GM12878 (cell line): ENCODE measurements around the gene PLSCR4. TPM values are rescaled to one million over a fixed set of nuclear protein-coding genes. Genes with fewer than 3 reads are reported as not detected.

Experiments used
- ATAC-seq: fragments of 200-7000 bp; cut with Tn5 transposase; 3 replicates; pipeline ENCODE4 v1.9.1; 2020; ENCODE audit warnings: mild to moderate bottlenecking, moderate library complexity
- BruUV-seq: library from RNA; stranded (reverse); fragments of 400-500 nt; replicated peaks from 2 replicates; lab custom pipeline; 2021; lab: Mats Ljungman, UMichigan
- CTCF ChIA-PET: fragments of 300-600 bp; sonication (Branson Sonifier 250); formaldehyde crosslinking; extraction: SDS; loops from one replicate; lab custom pipeline; 2021; ENCODE audit warnings: inconsistent platforms; lab: Yijun Ruan, JAX
- POLR2A ChIA-PET: fragments of 350-600 bp; formaldehyde crosslinking; extraction: SDS; loops from one replicate; lab custom pipeline; 2021; ENCODE audit warnings: inconsistent platforms; lab: Charles Lee
- RAD21 ChIA-PET: fragments of 300-600 bp; sonication (Branson Sonifier 250); formaldehyde crosslinking; loops from one replicate; lab custom pipeline; 2023; ENCODE audit warnings: antibody characterized with exemption; ENCODE audit not compliant: unreplicated experiment; lab: Charles Lee
- SMC1A ChIA-PET: fragments of 300-600 bp; sonication (Branson Sonifier 250); formaldehyde crosslinking; loops from one replicate; lab custom pipeline; 2023; ENCODE audit not compliant: unreplicated experiment, uncharacterized antibody; lab: Charles Lee
- DNase-seq: peaks from one replicate; pipeline ENCODE4 v3.0.0-alpha.2; 2011; ENCODE audit warnings: low read depth, low spot score
- FAIRE-seq: peaks from 3 replicates; lab custom pipeline; 2011; peaks lifted over from hg19 to GRCh38; lab: Jason Lieb, UNC
- H2AFZ ChIP-seq: 2 replicates; pipeline ENCODE4 v1.6.0; 2011; ENCODE audit warnings: low read depth, low read length, control low read depth; ENCODE audit not compliant: control insufficient read depth
- H3K27ac ChIP-seq: 2 replicates; pipeline ENCODE4 v1.5.1; 2011; ENCODE audit warnings: control low read depth; ENCODE audit not compliant: control insufficient read depth, insufficient read depth
- H3K27me3 ChIP-seq, 2 experiments: replicated peaks in 1 of 2; 2 replicates each; pipeline versions ENCODE4 v1.6.0 to v1.6.1; 2011; ENCODE audit warnings: low read length in 1 of 2; ENCODE audit not compliant: control insufficient read depth in 2 of 2, insufficient read depth in 2 of 2
- H3K36me3 ChIP-seq, 2 experiments: 2 replicates each; pipeline ENCODE4 v1.5.1; 2011; ENCODE audit warnings: low read length in 1 of 2; ENCODE audit not compliant: control insufficient read depth in 2 of 2, insufficient read depth in 2 of 2
- H3K4me1 ChIP-seq: 2 replicates; pipeline ENCODE4 v1.6.1; 2011; ENCODE audit warnings: mild to moderate bottlenecking, low read length, moderate library complexity, mixed read lengths; ENCODE audit not compliant: control insufficient read depth, insufficient read depth
- H3K4me2 ChIP-seq: 2 replicates; pipeline ENCODE4 v1.6.0; 2011; ENCODE audit warnings: control low read depth; ENCODE audit not compliant: control insufficient read depth, insufficient read depth
- H3K4me3 ChIP-seq: fragments of 200-600 bp; sonication (generic); 2 replicates; pipeline ENCODE4 v1.5.1; 2016
- H3K79me2 ChIP-seq: 2 replicates; pipeline ENCODE4 v1.6.0; 2011; ENCODE audit warnings: low read length; ENCODE audit not compliant: control insufficient read depth, insufficient read depth
- H3K9ac ChIP-seq: 2 replicates; pipeline ENCODE4 v1.8.0; 2011; ENCODE audit warnings: low read length, control low read depth, mixed read lengths; ENCODE audit not compliant: control insufficient read depth, insufficient read depth
- H3K9me3 ChIP-seq: replicated peaks from 3 replicates; pipeline ENCODE4 v1.5.1; 2011; ENCODE audit warnings: mild to moderate bottlenecking, low read length; ENCODE audit not compliant: control insufficient read depth, insufficient read depth
- H4K20me1 ChIP-seq: 2 replicates; pipeline ENCODE4 v1.6.0; 2011; ENCODE audit not compliant: control insufficient read depth, insufficient read depth
- ATF7 ChIP-seq: fragments of 450-650 bp; IDR thresholded peaks from 2 replicates; pipeline ENCODE4 v1.6.1; 2016; ENCODE audit warnings: low read depth, mild to moderate bottlenecking
- BRCA1 ChIP-seq: IDR thresholded peaks from 2 replicates; pipeline ENCODE4 v1.6.1; 2011; ENCODE audit warnings: low read depth, low read length, improper control_type of control experiment
- CBX5 ChIP-seq: sonication (generic); IDR thresholded peaks from 2 replicates; pipeline ENCODE4 v1.6.1; 2016; ENCODE audit warnings: low read depth, moderate library complexity, mild to moderate bottlenecking, inconsistent platforms
- ETV6 ChIP-seq, 2 experiments: fragments of 450-650 bp in 1 of 2; IDR thresholded peaks in 1 of 2; conservative IDR thresholded peaks in 1 of 2; 2 replicates each; pipeline ENCODE4 v1.6.1; 2014; ENCODE audit warnings: antibody characterized with exemption in 1 of 2, borderline replicate concordance in 1 of 2, low read depth in 1 of 2, mild to moderate bottlenecking in 1 of 2, moderate library complexity in 1 of 2
- GATAD2B ChIP-seq: fragments of 450-650 bp; conservative IDR thresholded peaks from 2 replicates; pipeline ENCODE4 v1.6.1; 2017; ENCODE audit warnings: low read depth, mild to moderate bottlenecking, moderate library complexity
- RAD51 ChIP-seq: fragments of 450-650 bp; IDR thresholded peaks from 2 replicates; pipeline ENCODE4 v1.6.1; 2016; ENCODE audit warnings: moderate library complexity, mild to moderate bottlenecking, inconsistent platforms
- WRNIP1 ChIP-seq: IDR thresholded peaks from 2 replicates; pipeline ENCODE4 v1.6.1; 2011; ENCODE audit warnings: low read depth, low read length, improper control_type of control experiment, borderline replicate concordance
- ZNF24 ChIP-seq: fragments of 450-650 bp; IDR thresholded peaks from 2 replicates; pipeline ENCODE4 v1.6.1; 2017; ENCODE audit warnings: antibody characterized with exemption, mild to moderate bottlenecking
- ZNF622 ChIP-seq: fragments of 450-650 bp; IDR thresholded peaks from 2 replicates; pipeline ENCODE4 v1.6.1; 2017; ENCODE audit warnings: mild to moderate bottlenecking, inconsistent platforms
- WGBS: methylation state at CpG from one replicate; pipeline ENCODE4 v1.1.6; 2016; ENCODE audit warnings: low lambda C conversion rate; ENCODE audit not compliant: insufficient replicate concordance, insufficient coverage; ENCODE audit errors: missing lambda C conversion rate; 5-methylcytosine and 5-hydroxymethylcytosine counted together
- in situ Hi-C: fragments of 300-500 bp; cut with MboI; formaldehyde crosslinking; loops from 9 replicates; pipeline ENCODE4 v1.14.3; 2018; ENCODE audit warnings: mixed read lengths
- intact Hi-C: fragments of 100-400 bp; cut with micrococcal nuclease; formaldehyde crosslinking; loops from one replicate; pipeline ENCODE4 v1.14.2; 2022; ENCODE audit not compliant: unreplicated experiment
- polyA plus RNA-seq, 11 experiments: library from polyadenylated mRNA; depleted of rRNA in 4 of 11; unstranded in 6 of 11; stranded (reverse) in 5 of 11; fragments of >200 nt; fragmentation: Nextera tagmentation in 4 of 11; fragmentation: Illumina TruSeq in 1 of 11; extraction: Ambion mirVana in 4 of 11; extraction: Trizol in 1 of 11; gene quantifications; 1 replicate in 1 of 11; 2 replicates in 10 of 11; pipeline versions ENCODE4 v1.2.1 to v1.2.3, GENCODE V29; 2011 to 2016; ENCODE audit warnings: inconsistent platforms in 2 of 11, missing spikeins in 2 of 11, low read depth in 1 of 11
- total RNA-seq, 4 experiments: library from RNA; depleted of rRNA in 3 of 4; stranded (reverse); fragments of >200 nt in 3 of 4; fragmentation: Illumina TruSeq in 1 of 4; extraction: Trizol in 1 of 4; gene quantifications; 2 replicates each; pipeline versions ENCODE4 v1.2.1 to v1.2.3, GENCODE V29; 2013 to 2021
- TF ChIP-seq, protein P1 (sequence below): fragments of 450-650 bp; formaldehyde crosslinking; IDR thresholded peaks from 2 replicates; pipeline ENCODE4 v1.5.0; 2022; ENCODE audit warnings: mild to moderate bottlenecking, missing genetic modification characterization
- TF ChIP-seq, protein P2 (sequence below), 3 experiments: IDR thresholded peaks in 2 of 3; conservative IDR thresholded peaks in 1 of 3; 2 replicates each; pipeline ENCODE4 v1.5.1; 2011; ENCODE audit warnings: low read depth in 3 of 3, low read length in 3 of 3, mild to moderate bottlenecking in 3 of 3, control low read depth in 2 of 3, moderate library complexity in 2 of 3, inconsistent platforms in 1 of 3, mixed read lengths in 1 of 3; ENCODE audit not compliant: control insufficient read depth in 2 of 3, insufficient read depth in 1 of 3; ENCODE audit errors: extremely low read depth in 1 of 3

Gene PLSCR4
- total and polyA plus RNA-seq, 10 of the 15 experiments (the other 5 are each of a cell fraction or from before 2014, with no cell fraction given), result 0.02 TPM; not detected in 9

DNA sequence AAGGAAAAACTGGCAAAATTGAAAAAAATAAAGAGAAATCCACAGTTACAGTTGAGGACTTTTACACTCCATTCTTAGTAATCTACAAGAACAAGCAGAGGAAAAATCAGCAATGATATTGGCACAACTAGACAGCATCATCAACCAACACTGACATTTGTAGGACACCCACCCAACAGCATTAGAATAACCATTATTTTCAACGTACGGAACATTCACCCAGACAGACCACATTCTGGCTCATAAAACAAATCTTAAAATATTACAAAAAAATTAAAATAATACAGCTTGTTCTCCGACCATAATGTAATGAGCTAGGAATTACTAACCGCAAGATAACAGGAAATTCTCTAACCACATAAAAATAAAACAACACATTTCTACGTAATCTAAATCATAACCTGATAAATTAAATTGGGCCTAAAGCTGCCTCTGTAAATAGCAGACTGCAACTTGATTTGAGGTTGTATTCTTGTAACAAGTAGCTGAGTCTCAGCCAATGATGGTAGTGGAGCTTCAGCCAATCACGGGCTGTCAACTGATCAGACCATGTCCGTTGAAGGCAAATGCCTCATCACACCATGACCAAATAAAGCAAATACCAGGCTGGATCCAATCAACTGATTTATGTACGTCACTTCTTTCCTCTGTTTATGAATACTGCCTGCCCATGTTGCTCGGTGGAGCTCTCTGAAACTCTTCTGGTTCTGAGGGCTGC, 9.2 kb downstream of the PLSCR4 start:
- SMC1A ChIA-PET, result no interaction called here
- Histone ChIP-seq H3K9ac (no peak overlapping the region), H3K36me3 (no peaks in the 10 kb centered on the region), H4K20me1 (no peaks in the 10 kb centered on the region), H3K27me3 (no peaks in the 10 kb centered on the region), H3K27ac (no peak overlapping the region), H3K4me3 (no peak overlapping the region), H3K9me3 (no peaks in the 10 kb centered on the region), H3K4me1 (no peaks in the 10 kb centered on the region), H3K79me2 (no peaks in the 10 kb centered on the region), H2AFZ (no peak overlapping the region), H3K4me2 (no peak overlapping the region)
- CTCF ChIA-PET, result no interaction called here
- POLR2A ChIA-PET, result no interaction called here
- BruUV-seq, result no TSS peak
- in situ Hi-C loops, result no loop called here
- RAD21 ChIA-PET, result no interaction called here
- ATAC-seq (no peak), FAIRE-seq (no peak), DNase-seq (no peak)
- intact Hi-C loops, result no loop called here
- 59% methylated on average over 9 of the region's 9 CpGs for WGBS
- TF ChIP-seq RAD51 (no peak), WRNIP1 (no peak)

DNA sequence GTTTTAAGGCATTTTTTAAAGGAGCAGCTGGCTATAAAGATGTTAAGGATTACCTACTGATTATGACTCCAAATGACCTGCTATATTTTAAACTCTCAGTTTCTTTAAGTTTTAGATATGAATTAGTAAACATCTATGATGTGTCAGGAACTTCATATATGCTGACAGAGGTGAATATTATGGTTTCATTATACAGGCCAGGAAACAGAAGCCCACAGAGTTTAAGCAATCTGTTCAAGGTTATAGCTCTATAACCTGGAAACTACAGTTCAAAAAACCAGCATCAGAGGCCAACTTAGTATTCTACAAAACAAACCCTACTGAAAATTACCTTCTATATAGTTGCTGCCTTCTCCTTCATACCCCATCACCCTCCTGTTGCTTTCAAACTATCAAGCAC, 17.4 kb downstream of the PLSCR4 start:
- H4K20me1 ChIP-seq, result no peaks in the 10 kb centered on the region
- no TSS peak for BruUV-seq
- RAD21 ChIA-PET, result no interaction called here
- no peak overlapping the region for H3K4me3 ChIP-seq
- SMC1A ChIA-PET, result no interaction called here
- no peak overlapping the region for H3K4me2 ChIP-seq
- no peak for DNase-seq
- no peak for ATAC-seq
- no peaks in the 10 kb centered on the region for H3K27me3 ChIP-seq
- H3K36me3 ChIP-seq, result no peaks in the 10 kb centered on the region
- no peaks in the 10 kb centered on the region for H3K9me3 ChIP-seq
- no peak overlapping the region for H2AFZ ChIP-seq
- intact Hi-C loops, result no loop called here
- FAIRE-seq, result no peak
- POLR2A ChIA-PET, result no interaction called here
- in situ Hi-C loops, result no loop called here
- no peaks in the 10 kb centered on the region for H3K4me1 ChIP-seq
- CTCF ChIA-PET, result interaction anchor here (1.1 to 1.2 kb wide), 2 partner anchors 44 to 45 kb away, joined by 3 read pairs; no protein-coding TSS in a partner anchor
- TF ChIP-seq CBX5 (no peak), ETV6 (conservative IDR thresholded peaks at IDR 0.05 in 1 of 2, IDR thresholded peaks at IDR 0.05 in 1 of 2; ENCODE audit: borderline replicate concordance in 1 of 2, low read depth in 1 of 2) (no peak), BRCA1 (no peak), GATAD2B (no peak), ZNF622 (no peak), WRNIP1 (no peak), ATF7 (no peak), ZNF24 (no peak)
- TF ChIP-seq, protein P1, sequence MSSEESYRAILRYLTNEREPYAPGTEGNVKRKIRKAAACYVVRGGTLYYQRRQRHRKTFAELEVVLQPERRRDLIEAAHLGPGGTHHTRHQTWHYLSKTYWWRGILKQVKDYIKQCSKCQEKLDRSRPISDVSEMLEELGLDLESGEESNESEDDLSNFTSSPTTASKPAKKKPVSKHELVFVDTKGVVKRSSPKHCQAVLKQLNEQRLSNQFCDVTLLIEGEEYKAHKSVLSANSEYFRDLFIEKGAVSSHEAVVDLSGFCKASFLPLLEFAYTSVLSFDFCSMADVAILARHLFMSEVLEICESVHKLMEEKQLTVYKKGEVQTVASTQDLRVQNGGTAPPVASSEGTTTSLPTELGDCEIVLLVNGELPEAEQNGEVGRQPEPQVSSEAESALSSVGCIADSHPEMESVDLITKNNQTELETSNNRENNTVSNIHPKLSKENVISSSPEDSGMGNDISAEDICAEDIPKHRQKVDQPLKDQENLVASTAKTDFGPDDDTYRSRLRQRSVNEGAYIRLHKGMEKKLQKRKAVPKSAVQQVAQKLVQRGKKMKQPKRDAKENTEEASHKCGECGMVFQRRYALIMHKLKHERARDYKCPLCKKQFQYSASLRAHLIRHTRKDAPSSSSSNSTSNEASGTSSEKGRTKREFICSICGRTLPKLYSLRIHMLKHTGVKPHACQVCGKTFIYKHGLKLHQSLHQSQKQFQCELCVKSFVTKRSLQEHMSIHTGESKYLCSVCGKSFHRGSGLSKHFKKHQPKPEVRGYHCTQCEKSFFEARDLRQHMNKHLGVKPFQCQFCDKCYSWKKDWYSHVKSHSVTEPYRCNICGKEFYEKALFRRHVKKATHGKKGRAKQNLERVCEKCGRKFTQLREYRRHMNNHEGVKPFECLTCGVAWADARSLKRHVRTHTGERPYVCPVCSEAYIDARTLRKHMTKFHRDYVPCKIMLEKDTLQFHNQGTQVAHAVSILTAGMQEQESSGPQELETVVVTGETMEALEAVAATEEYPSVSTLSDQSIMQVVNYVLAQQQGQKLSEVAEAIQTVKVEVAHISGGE (CRISPR knock-in tag), result no peak
- TF ChIP-seq, protein P2, sequence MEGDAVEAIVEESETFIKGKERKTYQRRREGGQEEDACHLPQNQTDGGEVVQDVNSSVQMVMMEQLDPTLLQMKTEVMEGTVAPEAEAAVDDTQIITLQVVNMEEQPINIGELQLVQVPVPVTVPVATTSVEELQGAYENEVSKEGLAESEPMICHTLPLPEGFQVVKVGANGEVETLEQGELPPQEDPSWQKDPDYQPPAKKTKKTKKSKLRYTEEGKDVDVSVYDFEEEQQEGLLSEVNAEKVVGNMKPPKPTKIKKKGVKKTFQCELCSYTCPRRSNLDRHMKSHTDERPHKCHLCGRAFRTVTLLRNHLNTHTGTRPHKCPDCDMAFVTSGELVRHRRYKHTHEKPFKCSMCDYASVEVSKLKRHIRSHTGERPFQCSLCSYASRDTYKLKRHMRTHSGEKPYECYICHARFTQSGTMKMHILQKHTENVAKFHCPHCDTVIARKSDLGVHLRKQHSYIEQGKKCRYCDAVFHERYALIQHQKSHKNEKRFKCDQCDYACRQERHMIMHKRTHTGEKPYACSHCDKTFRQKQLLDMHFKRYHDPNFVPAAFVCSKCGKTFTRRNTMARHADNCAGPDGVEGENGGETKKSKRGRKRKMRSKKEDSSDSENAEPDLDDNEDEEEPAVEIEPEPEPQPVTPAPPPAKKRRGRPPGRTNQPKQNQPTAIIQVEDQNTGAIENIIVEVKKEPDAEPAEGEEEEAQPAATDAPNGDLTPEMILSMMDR (IDR thresholded peaks at IDR 0.05 in 2 of 3, conservative IDR thresholded peaks at IDR 0.05 in 1 of 3; ENCODE audit: control insufficient read depth in 2 of 3, extremely low read depth in 1 of 3, insufficient read depth in 1 of 3, low read depth in 3 of 3, low read length in 3 of 3), result no peak
- TF ChIP-seq, all 136 proteins: peak for 0
- no peak overlapping the region for H3K9ac ChIP-seq
- H3K79me2 ChIP-seq, result no peaks in the 10 kb centered on the region
- no peak overlapping the region for H3K27ac ChIP-seq
